Esophagus muscularis mucosa (tissue), 4 donors: ENCODE results near the gene CNOT6. TPM values are rescaled to one million over a fixed set of nuclear protein-coding genes. Genes with fewer than 3 reads are reported as not detected.

ENCODE experiments used
- DNase-seq: peaks from one replicate; pipeline ENCODE4 v3.0.0-alpha.2; 2017; ENCODE audit errors: extremely low spot score
- H3K27ac ChIP-seq, 4 donors: fragments of 200-600 bp; sonication (generic); replicated peaks in 1 of 4; 1 replicate in 3 of 4; 2 replicates in 1 of 4; pipeline ENCODE4 v1.5.1; 2016 to 2019; ENCODE audit warnings: mild to moderate bottlenecking in 1 of 4
- H3K27me3 ChIP-seq, 4 donors: fragments of 200-600 bp; sonication (generic); one replicate each; pipeline versions ENCODE4 v1.5.1 to v1.6.0; 2016 to 2019
- H3K36me3 ChIP-seq, 4 donors: fragments of 200-600 bp; sonication (generic); one replicate each; pipeline ENCODE4 v1.5.1; 2016 to 2019
- H3K4me1 ChIP-seq, 4 donors: fragments of 200-600 bp; sonication (generic); one replicate each; pipeline ENCODE4 v1.5.1; 2016 to 2019
- H3K4me3 ChIP-seq, 4 donors: fragments of 200-600 bp; sonication (generic); 1 replicate in 2 of 4; 2 replicates in 2 of 4; pipeline ENCODE4 v1.5.1; 2016 to 2019; ENCODE audit warnings: mild to moderate bottlenecking in 4 of 4, moderate library complexity in 1 of 4
- H3K9me3 ChIP-seq, 4 donors: fragments of 200-600 bp; sonication (generic); 1 replicate in 3 of 4; 2 replicates in 1 of 4; pipeline ENCODE4 v1.5.1; 2016 to 2019
- EP300 ChIP-seq: sonication (generic); formaldehyde crosslinking; IDR thresholded peaks from one replicate; pipeline ENCODE4 v1.6.1; 2017; ENCODE audit warnings: antibody characterized with exemption
- POLR2A ChIP-seq: fragments of 450-650 bp; IDR thresholded peaks from one replicate; pipeline ENCODE4 v1.6.1; 2017; ENCODE audit warnings: antibody characterized with exemption, moderate library complexity, mild to moderate bottlenecking, low read depth
- POLR2AphosphoS5 ChIP-seq, 2 donors: sonication (generic); formaldehyde crosslinking; IDR thresholded peaks; one replicate each; pipeline ENCODE4 v1.6.1; 2017; ENCODE audit warnings: antibody characterized with exemption in 2 of 2
- WGBS: methylation state at CpG from one replicate; pipeline ENCODE4 v1.1.5; 2018; 5-methylcytosine and 5-hydroxymethylcytosine counted together
- intact Hi-C: fragments of 100-400 bp; cut with DNase I; formaldehyde crosslinking; loops from one replicate; pipeline ENCODE4 v1.15.1; 2023
- total RNA-seq, 4 donors: library from RNA; depleted of rRNA; stranded (reverse); fragments of >200 nt; gene quantifications; one replicate each; pipeline versions ENCODE4 v1.1.0 to v1.2.1, GENCODE V29; 2016
- TF ChIP-seq, protein P1 (sequence below), 3 experiments: fragments of 200-600 bp in 2 of 3; fragments of 450-650 bp in 1 of 3; sonication (generic) in 2 of 3; IDR thresholded peaks; one replicate each; pipeline ENCODE4 v1.5.1; 2017 to 2019; ENCODE audit warnings: antibody characterized with exemption in 3 of 3, mild to moderate bottlenecking in 2 of 3, moderate library complexity in 1 of 3

CNOT6 gene
- total RNA-seq, 4 donors from 2014 or later: 17.7 to 26.4 (median 20.5) TPM

DNA sequence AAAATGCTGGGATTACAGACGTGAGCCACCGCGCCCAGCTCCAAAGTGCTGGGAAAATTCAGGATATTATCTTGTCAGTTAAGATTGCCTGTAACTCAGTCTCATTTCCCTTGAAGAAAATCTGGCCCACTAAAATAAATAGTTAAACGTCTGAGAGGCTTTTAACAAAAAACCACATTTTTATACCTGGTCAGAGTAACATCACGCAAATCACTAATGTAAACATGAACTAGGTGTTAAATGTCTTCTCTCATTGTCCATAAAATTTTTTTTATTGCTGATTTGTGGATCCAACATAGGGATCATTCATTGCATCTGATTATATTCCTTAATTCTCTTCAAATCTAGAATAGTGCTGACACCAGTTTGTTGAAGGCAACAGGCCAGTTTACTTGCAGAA is 22.3 kb downstream of the CNOT6 start:
- 91% methylated on average over 5 of the region's 5 CpGs for WGBS

DNA sequence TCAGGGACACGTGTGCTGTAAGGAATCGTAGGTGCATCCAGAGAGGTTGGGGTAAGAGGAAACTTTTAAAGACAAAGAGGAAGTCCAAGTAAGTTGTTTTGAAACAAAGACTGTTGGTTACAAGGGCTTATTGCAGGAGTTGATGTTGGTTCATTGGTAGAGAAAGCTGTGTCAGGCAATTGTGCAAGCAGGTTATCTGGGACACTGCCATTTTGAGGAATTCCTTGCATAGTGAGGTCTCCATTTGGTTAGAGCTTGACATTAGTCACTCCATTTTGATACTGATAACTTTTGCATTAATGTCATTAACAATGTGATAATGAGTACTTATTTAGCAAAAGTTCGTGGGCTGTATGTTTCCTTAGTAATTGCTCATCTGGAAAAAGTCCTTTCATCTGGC is 24.9 kb downstream of the CNOT6 start:
- no peak for DNase-seq
- 81% methylated on average over 3 of the region's 3 CpGs for WGBS
- Histone ChIP-seq H3K36me3 (no peaks in the 10 kb centered on the region), H3K4me1 (peaks cover 17 to 30% (median 26%) of the 10 kb centered on the region in 4 donors), H3K9me3 (no peaks in the 10 kb centered on the region), H3K4me3 (no peak overlapping the region), H3K27ac (no peak overlapping the region), H3K27me3 (no peaks in the 10 kb centered on the region)
- TF ChIP-seq POLR2AphosphoS5 (IDR thresholded peaks at IDR 0.05) (no peak), EP300 (no peak), POLR2A (no peak)
- TF ChIP-seq, protein P1, sequence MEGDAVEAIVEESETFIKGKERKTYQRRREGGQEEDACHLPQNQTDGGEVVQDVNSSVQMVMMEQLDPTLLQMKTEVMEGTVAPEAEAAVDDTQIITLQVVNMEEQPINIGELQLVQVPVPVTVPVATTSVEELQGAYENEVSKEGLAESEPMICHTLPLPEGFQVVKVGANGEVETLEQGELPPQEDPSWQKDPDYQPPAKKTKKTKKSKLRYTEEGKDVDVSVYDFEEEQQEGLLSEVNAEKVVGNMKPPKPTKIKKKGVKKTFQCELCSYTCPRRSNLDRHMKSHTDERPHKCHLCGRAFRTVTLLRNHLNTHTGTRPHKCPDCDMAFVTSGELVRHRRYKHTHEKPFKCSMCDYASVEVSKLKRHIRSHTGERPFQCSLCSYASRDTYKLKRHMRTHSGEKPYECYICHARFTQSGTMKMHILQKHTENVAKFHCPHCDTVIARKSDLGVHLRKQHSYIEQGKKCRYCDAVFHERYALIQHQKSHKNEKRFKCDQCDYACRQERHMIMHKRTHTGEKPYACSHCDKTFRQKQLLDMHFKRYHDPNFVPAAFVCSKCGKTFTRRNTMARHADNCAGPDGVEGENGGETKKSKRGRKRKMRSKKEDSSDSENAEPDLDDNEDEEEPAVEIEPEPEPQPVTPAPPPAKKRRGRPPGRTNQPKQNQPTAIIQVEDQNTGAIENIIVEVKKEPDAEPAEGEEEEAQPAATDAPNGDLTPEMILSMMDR (IDR thresholded peaks at IDR 0.05): no peak
- intact Hi-C loops: no loop called here

More for the DNA sequence above, 22.3 kb downstream of the CNOT6 start:
- Histone ChIP-seq H3K9me3 (no peaks in the 10 kb centered on the region), H3K36me3 (no peaks in the 10 kb centered on the region), H3K27ac (no peak overlapping the region), H3K27me3 (no peaks in the 10 kb centered on the region), H3K4me1 (peaks cover 0 to 9% (median 2%) of the 10 kb centered on the region in 4 donors), H3K4me3 (no peak overlapping the region)
- no peak for DNase-seq
- intact Hi-C loops: no loop called here
- TF ChIP-seq EP300 (no peak), POLR2A (no peak), POLR2AphosphoS5 (IDR thresholded peaks at IDR 0.05) (no peak)
- TF ChIP-seq, protein P1 (IDR thresholded peaks at IDR 0.05): no peak

DNA sequence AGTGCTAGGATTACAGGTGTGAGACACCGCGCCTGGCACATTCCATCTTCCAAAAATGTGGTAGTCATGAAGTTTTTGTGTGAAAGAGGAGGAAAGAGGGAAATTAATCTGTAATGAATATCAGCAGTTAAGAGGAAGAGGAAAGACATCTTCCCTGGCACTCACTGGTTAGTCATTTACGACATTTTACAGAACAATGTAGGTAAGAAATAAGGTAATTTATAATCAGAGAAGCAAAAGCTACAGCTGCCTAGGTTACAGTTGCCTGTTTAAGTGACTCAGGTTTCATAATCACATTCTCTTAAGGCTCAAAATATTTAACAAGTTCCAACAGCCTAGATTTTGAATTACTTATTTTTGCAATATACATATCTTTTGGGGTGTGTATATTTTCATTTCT is 26.9 kb downstream of the CNOT6 start:
- no peaks in the 10 kb centered on the region for H3K9me3 ChIP-seq
- intact Hi-C loops: no loop called here
- no peak for DNase-seq
- TF ChIP-seq POLR2A (no peak), POLR2AphosphoS5 (IDR thresholded peaks at IDR 0.05) (no peak), EP300 (no peak)
- TF ChIP-seq, protein P1 (IDR thresholded peaks at IDR 0.05): no peak
- peaks cover 20 to 40% (median 33%) of the 10 kb centered on the region in 4 donors for H3K4me1 ChIP-seq
- H3K27ac ChIP-seq: no peak overlapping the region
- H3K4me3 ChIP-seq: no peak overlapping the region
- no peaks in the 10 kb centered on the region for H3K27me3 ChIP-seq
- 91% methylated on average over 3 of the region's 3 CpGs for WGBS
- H3K36me3 ChIP-seq: no peaks in the 10 kb centered on the region

DNA sequence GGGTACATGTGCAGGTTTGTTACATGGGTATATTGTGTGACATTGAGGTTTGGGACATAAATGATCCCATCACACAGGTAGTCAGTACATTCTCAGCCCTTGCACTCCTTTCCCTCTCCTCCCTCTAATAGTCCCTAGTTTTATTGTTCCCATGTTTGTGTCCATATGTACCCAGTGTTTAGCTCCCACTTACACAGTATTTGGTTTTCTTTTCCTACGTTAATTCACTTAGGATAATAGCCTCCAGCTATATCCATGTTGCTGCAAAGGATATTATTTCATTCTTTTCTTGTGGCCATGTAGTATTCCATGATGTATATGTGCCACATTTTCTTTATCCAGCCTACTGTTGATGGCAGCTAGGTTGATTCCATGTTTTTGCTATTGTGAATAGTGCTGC is 27.4 kb downstream of the CNOT6 start:
- H3K4me3 ChIP-seq: no peak overlapping the region
- H3K9me3 ChIP-seq: no peaks in the 10 kb centered on the region
- TF ChIP-seq POLR2AphosphoS5 (IDR thresholded peaks at IDR 0.05) (no peak), POLR2A (no peak), EP300 (no peak)
- TF ChIP-seq, protein P1 (IDR thresholded peaks at IDR 0.05): no peak
- WGBS: 81% methylated on average over 1 of the region's 1 CpG
- no peaks in the 10 kb centered on the region for H3K27me3 ChIP-seq
- no peak overlapping the region for H3K27ac ChIP-seq
- H3K36me3 ChIP-seq: no peaks in the 10 kb centered on the region
- intact Hi-C loops: no loop called here
- peaks cover 20 to 43% (median 33%) of the 10 kb centered on the region in 4 donors for H3K4me1 ChIP-seq
- DNase-seq: no peak

DNA sequence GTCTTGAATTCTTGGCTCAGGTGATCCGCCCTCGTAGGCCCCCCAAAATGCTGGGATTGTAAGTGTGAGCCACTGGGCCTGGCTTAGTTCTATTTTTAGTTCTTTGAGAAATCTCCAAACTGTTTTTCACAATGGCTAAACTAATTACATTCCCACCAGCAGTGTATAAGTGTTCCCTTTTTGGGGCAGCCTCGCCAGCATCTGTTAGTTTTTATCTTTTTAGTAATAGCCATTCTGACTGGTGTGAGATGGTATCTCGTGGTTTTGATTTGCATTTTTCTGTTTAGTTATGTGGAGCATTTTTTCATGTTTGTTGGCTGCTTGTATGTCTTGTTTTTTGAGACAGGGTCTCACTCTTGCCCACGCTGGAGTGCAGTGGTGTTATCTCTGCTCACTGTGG is 28.2 kb downstream of the CNOT6 start:
- Histone ChIP-seq H3K36me3 (no peaks in the 10 kb centered on the region), H3K4me3 (no peak overlapping the region), H3K27ac (no peak overlapping the region), H3K9me3 (no peaks in the 10 kb centered on the region), H3K27me3 (no peaks in the 10 kb centered on the region), H3K4me1 (peaks cover 20 to 43% (median 33%) of the 10 kb centered on the region in 4 donors)
- no peak for DNase-seq
- intact Hi-C loops: no loop called here
- TF ChIP-seq, protein P1 (IDR thresholded peaks at IDR 0.05): no peak
- TF ChIP-seq EP300: no peak
- 71% methylated on average over 5 of the region's 5 CpGs for WGBS
